Left ventricle myocardium superior (tissue), 1 donor: ENCODE measurements around the gene ZBTB32. TPM values are rescaled to one million over a fixed set of nuclear protein-coding genes. Genes with fewer than 3 reads are reported as not detected.

Source experiments
- ATAC-seq: fragments of 200-7000 bp; cut with Tn5 transposase; one replicate; pipeline ENCODE4 v1.9.1; 2020; ENCODE audit warnings: mild to moderate bottlenecking, moderate library complexity
- DNase-seq: peaks from one replicate; pipeline ENCODE4 v3.0.0-alpha.2; 2020
- intact Hi-C: fragments of 100-400 bp; cut with micrococcal nuclease; formaldehyde crosslinking; loops from one replicate; pipeline ENCODE4 v1.11.0; 2022
- total RNA-seq: library from RNA; stranded (reverse); fragmentation: NEBNext Ultra II Directional; extraction: Animal tissue kit (Norgen Biotek cat#: 25700); gene quantifications from one replicate; pipeline ENCODE4 v1.2.1, GENCODE V29; 2021
- donor health status: DM: no; HTN: yes; CAD: no; lungs with severe emphysema.

Gene ZBTB32
- total RNA-seq, 1 donor from 2014 or later = not detected

DNA sequence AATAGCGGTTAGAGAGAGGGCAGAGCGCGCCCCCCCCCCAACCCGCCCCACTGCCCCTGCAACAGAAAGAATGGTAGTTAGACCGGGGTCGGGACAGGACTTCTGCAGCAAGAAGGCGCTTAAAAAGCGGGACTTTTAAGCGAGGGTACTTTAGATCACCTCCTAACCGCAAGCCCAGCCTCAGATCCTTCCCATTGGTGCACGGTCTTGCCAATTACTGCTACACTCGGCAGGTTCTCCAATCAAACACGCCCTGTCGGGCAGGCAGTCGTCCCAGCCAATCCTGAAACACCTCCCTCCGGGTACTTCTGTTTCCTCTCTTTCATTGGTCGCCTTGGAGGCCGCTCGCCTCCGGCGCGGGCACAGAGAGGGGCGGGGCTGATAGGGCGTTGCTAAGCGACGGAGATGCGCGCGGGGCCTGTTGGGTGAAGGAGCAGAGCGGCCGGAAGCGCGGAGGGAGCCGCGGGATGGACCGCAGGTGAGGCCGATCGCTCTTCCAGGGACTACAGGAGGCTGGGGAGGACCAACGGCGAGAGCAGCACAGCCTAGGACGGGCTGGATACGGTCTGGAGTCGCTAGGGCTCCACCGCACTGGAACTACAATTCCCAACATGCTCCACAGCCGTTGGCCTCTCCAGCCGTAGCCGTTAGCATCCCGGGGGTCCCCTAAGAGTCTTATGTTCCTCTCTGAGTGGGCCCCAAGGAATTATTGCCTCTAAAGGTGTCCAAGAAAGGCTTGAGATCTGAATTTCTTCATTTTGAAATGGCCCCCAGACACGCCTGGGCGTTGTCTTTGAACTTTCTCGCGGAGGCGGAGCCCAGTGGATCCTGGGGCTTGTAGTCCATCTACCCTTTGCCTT lies 53.6 kb downstream of the ZBTB32 start, which contains the start of gene PROSER3:
Gene PROSER3, plus strand, starts transcription at position 428 of the 860 bp plus-strand sequence. Its CDS starts 40 bp downstream, at position 468.
- intact Hi-C loops = no loop called here
- ATAC-seq (peak; percentile 76), DNase-seq (peak; percentile 98)

DNA sequence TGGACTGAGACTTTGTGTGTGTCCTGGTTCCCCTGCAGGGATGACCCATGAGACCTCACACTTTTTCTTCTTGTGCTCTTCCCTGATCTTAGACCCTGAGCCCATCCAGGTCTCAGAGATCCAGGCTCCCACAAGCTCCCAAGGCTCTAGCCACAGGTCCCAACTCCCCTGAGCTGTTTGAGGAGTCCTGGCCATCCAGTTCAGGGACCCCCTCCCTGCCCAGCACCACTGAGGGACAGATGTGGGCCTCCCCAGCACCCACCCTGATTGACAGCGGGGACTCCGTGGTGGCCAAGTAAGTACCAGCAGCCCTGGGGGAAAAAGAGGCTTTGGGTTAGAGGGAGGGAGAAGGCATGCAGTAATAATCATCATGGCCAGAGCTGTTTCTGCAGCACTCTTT lies 55.3 kb downstream of the ZBTB32 start:
- intact Hi-C loops = no loop called here
- DNase-seq (no peak), ATAC-seq (no peak)

DNA sequence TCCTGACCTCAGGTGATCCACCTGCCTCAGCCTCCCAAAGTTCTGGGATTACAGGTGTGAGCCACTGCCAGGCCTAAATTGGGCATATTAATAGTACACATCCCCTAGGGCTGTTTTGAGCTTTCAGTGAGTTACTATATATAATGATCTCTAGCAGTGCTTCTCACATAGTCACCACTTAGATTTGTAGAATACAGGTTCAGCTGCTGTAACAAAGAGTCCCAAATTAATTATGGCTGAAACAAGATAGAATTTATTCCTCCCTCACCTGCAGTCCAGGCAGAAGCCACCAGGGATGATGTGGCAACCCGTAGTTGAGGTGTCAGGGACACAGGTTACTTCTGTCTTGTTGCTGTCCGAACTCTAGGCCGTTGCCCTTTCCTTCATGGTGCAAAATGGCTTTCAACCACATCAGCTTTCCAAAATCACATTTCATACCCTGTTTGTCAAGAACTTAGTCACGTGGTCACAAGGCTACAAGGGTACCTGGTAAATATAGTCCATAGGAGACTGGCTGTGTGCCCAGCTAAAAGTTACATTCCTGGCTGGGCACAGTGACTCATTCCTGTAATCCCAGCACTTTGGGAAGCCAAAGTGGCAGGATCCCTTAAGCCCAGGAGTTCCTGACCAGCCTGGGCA lies 56.5 kb downstream of the ZBTB32 start:
- DNase-seq (no peak), ATAC-seq (no peak)
- intact Hi-C loops = no loop called here

- ATAC-seq = no peak
- intact Hi-C loops = no loop called here
These were observed 60.3 kb downstream of the ZBTB32 start for GRCh38 chr19:35764432-35765315.

More at GRCh38 chr19:35764432-35765315, 60.3 kb downstream of the ZBTB32 start:
- DNase-seq = no peak

Other genes with a start within 250 kb of the ZBTB32 start
- not detected for gene KRTDAP, start 214.1 kb upstream of the ZBTB32 start, total RNA-seq
- gene DMKN, start 190.9 kb upstream of the ZBTB32 start, total RNA-seq = 16.1 TPM
- gene SBSN, start 176.2 kb upstream of the ZBTB32 start, total RNA-seq = not detected
- not detected for gene GAPDHS, start 171.1 kb upstream of the ZBTB32 start, total RNA-seq
- gene TMEM147, start 158.9 kb upstream of the ZBTB32 start, total RNA-seq = 84.4 TPM
- gene ATP4A, start 140.9 kb upstream of the ZBTB32 start, total RNA-seq = not detected
- not detected for gene PMIS2, start 118.4 kb upstream of the ZBTB32 start, total RNA-seq
- gene HAUS5, start 91.8 kb upstream of the ZBTB32 start, total RNA-seq = 3.9 TPM
- gene RBM42, start 75.5 kb upstream of the ZBTB32 start, total RNA-seq = 51.0 TPM
- 0.27 TPM for gene ETV2, start 62.8 kb upstream of the ZBTB32 start, total RNA-seq
- 1,553 TPM for gene COX6B1, start 56.2 kb upstream of the ZBTB32 start, total RNA-seq
- not detected for gene UPK1A, start 38.0 kb upstream of the ZBTB32 start, total RNA-seq
- gene KMT2B, start 13.4 kb downstream of the ZBTB32 start, total RNA-seq = 15.8 TPM
- 3.2 TPM for gene IGFLR1, start 37.9 kb downstream of the ZBTB32 start, total RNA-seq
- 18.4 TPM for gene U2AF1L4, start 40.9 kb downstream of the ZBTB32 start, total RNA-seq
- gene PSENEN, start 41.1 kb downstream of the ZBTB32 start, total RNA-seq = 41.3 TPM
- gene LIN37, start 44.0 kb downstream of the ZBTB32 start, total RNA-seq = 8.3 TPM
- gene HSPB6, start 52.5 kb downstream of the ZBTB32 start, total RNA-seq = 676 TPM
- 5.2 TPM for gene PROSER3, start 53.6 kb downstream of the ZBTB32 start, total RNA-seq
- gene ARHGAP33, start 71.0 kb downstream of the ZBTB32 start, total RNA-seq = 4.2 TPM
- gene PRODH2, start 108.3 kb downstream of the ZBTB32 start, total RNA-seq = not detected
- gene NPHS1, start 147.9 kb downstream of the ZBTB32 start, total RNA-seq = not detected
- gene KIRREL2, start 152.4 kb downstream of the ZBTB32 start, total RNA-seq = 0.12 TPM
- gene APLP1, start 164.0 kb downstream of the ZBTB32 start, total RNA-seq = 25.7 TPM
- gene NFKBID, start 196.0 kb downstream of the ZBTB32 start, total RNA-seq = 3.8 TPM
- gene HCST, start 198.0 kb downstream of the ZBTB32 start, total RNA-seq = 7.1 TPM
- 28.5 TPM for gene TYROBP, start 203.7 kb downstream of the ZBTB32 start, total RNA-seq
- gene LRFN3, start 231.8 kb downstream of the ZBTB32 start, total RNA-seq = 7.5 TPM